SK-N-MC (cell line): Measurements from ENCODE around the gene ZNF549.

ENCODE experiments used
- EZH2 ChIP-seq: fragments of 200-600 bp; sonication (generic); IDR thresholded peaks from one replicate; pipeline ENCODE4 v1.6.1; 2017; ENCODE audit warnings: antibody characterized with exemption
- FOXP2 ChIP-seq: optimal IDR thresholded peaks from 2 replicates; pipeline ENCODE3; 2011; ENCODE audit warnings: mild to moderate bottlenecking, moderate library complexity; ENCODE audit not compliant: insufficient read depth; ENCODE audit errors: extremely low read length, control extremely low read depth
- POLR2AphosphoS5 ChIP-seq: IDR thresholded peaks from 2 replicates; pipeline ENCODE4 v1.6.1; 2012; ENCODE audit warnings: mild to moderate bottlenecking, low read depth, low read length, borderline replicate concordance

GRCh38 chr19:57599761-57600383 lies 72.7 kb downstream of the ZNF549 start, which contains the start of gene ZNF530:
- peak; percentile 64 for TF ChIP-seq POLR2AphosphoS5
- no peak for TF ChIP-seq EZH2
- TF ChIP-seq FOXP2, result no peak
